K562 (cell line): ENCODE measurements around the gene VWA7. TPM values are rescaled to one million over a fixed set of nuclear protein-coding genes. Genes with fewer than 3 reads are reported as not detected.

Experiments
- BACH1 ChIP-seq: fragments of 200-800 bp; sonication (Bioruptor generic); IDR thresholded peaks from 2 replicates; pipeline ENCODE4 v1.6.1; 2016; ENCODE audit warnings: missing genetic modification characterization, missing compliant biosample characterization
- CHAMP1 ChIP-seq: fragments of 450-650 bp; IDR thresholded peaks from 2 replicates; pipeline ENCODE4 v1.6.1; 2016; ENCODE audit warnings: mild to moderate bottlenecking
- CHCHD3 ChIP-seq: fragments of 250-450 bp; sonication (Bioruptor Pico); IDR thresholded peaks from 2 replicates; pipeline ENCODE4 v2.1.2; 2022; ENCODE audit warnings: mild to moderate bottlenecking
- CHD2 ChIP-seq: IDR thresholded peaks from 2 replicates; pipeline ENCODE4 v1.6.1; 2011; ENCODE audit warnings: low read depth, low read length
- E2F5 ChIP-seq: sonication (generic); formaldehyde crosslinking; IDR thresholded peaks from 2 replicates; pipeline ENCODE4 v1.8.0; 2022; ENCODE audit warnings: mild to moderate bottlenecking, missing genetic modification reagents
- FOS ChIP-seq: IDR thresholded peaks from 3 replicates; pipeline ENCODE4 v1.6.1; 2011; ENCODE audit not compliant: insufficient read length; ENCODE audit errors: extremely low read depth
- GTF2E2 ChIP-seq: fragments of 200-800 bp; sonication (Bioruptor generic); IDR thresholded peaks from 2 replicates; pipeline ENCODE4 v1.6.1; 2016; ENCODE audit warnings: missing genetic modification characterization, missing compliant biosample characterization
- HNRNPK ChIP-seq: fragments of 200-400 bp; formaldehyde crosslinking; IDR thresholded peaks from one replicate; pipeline ENCODE4 v1.6.1; 2018; ENCODE audit warnings: mild to moderate bottlenecking, low read depth, low read length; ENCODE audit not compliant: poor library complexity, severe bottlenecking
- MAFK ChIP-seq: IDR thresholded peaks from 2 replicates; pipeline ENCODE4 v1.6.1; 2011; ENCODE audit warnings: low read length, improper control_type of control experiment
- MED1 ChIP-seq: sonication (generic); formaldehyde crosslinking; IDR thresholded peaks from 2 replicates; pipeline ENCODE4 v1.8.1; 2023; ENCODE audit warnings: missing genetic modification reagents, borderline replicate concordance
- MEF2D ChIP-seq: conservative IDR thresholded peaks from 2 replicates; pipeline ENCODE4 v1.6.1; 2016; ENCODE audit warnings: low read depth, missing genetic modification characterization, missing compliant biosample characterization
- POLR2H ChIP-seq: IDR thresholded peaks from 2 replicates; pipeline ENCODE4 v1.6.1; 2016; ENCODE audit warnings: missing genetic modification characterization, low read depth, mild to moderate bottlenecking, control low read depth, missing compliant biosample characterization, moderate library complexity
- RNF2 ChIP-seq: sonication (generic); IDR thresholded peaks from 2 replicates; pipeline ENCODE4 v1.6.1; 2016
- SRSF1 ChIP-seq: fragments of 200-400 bp; formaldehyde crosslinking; IDR thresholded peaks from 2 replicates; pipeline ENCODE4 v1.6.1; 2017; ENCODE audit warnings: mild to moderate bottlenecking, low read depth, low read length, moderate library complexity
- TCFL5 ChIP-seq: fragments of 250-450 bp; sonication (Bioruptor Pico); conservative IDR thresholded peaks from 2 replicates; pipeline ENCODE4 v1.6.1; 2021; ENCODE audit warnings: mild to moderate bottlenecking, moderate library complexity, matching md5 sums
- XRCC5 ChIP-seq: fragments of 200-400 bp; formaldehyde crosslinking; IDR thresholded peaks from 2 replicates; pipeline ENCODE4 v1.6.1; 2017; ENCODE audit warnings: low read depth, mild to moderate bottlenecking, low read length
- ZNF277 ChIP-seq: fragments of 250-450 bp; sonication (Bioruptor Pico); IDR thresholded peaks from 2 replicates; pipeline ENCODE4 v1.8.0; 2022; ENCODE audit warnings: inconsistent platforms, mild to moderate bottlenecking, moderate library complexity, borderline replicate concordance
- polyA plus RNA-seq, 8 experiments: library from polyadenylated mRNA; depleted of rRNA in 4 of 8; stranded (reverse) in 5 of 8; unstranded in 3 of 8; fragments of >200 nt; fragmentation: Nextera tagmentation in 2 of 8; fragmentation: Illumina TruSeq in 1 of 8; extraction: Ambion mirVana in 2 of 8; extraction: Trizol in 1 of 8; gene quantifications; 2 replicates each; pipeline versions ENCODE4 v1.2.1 to v1.2.3, GENCODE V29; 2011 to 2014; ENCODE audit warnings: inconsistent platforms in 1 of 8, missing spikeins in 1 of 8
- total RNA-seq, 7 experiments: library from RNA; depleted of rRNA in 6 of 7; stranded (reverse); fragments of >200 nt in 6 of 7; fragmentation: Illumina TruSeq in 2 of 7; extraction: Trizol in 2 of 7; gene quantifications; 2 replicates each; pipeline versions ENCODE4 v1.2.1 to v1.2.3, GENCODE V29; 2011 to 2021; ENCODE audit warnings: low replicate concordance in 1 of 7
- TF ChIP-seq, protein P1 (sequence below): sonication (generic); IDR thresholded peaks from 2 replicates; pipeline ENCODE4 v1.6.1; 2016
- TF ChIP-seq, protein P2 (sequence below): fragments of 250-450 bp; sonication (Bioruptor Pico); IDR thresholded peaks from 2 replicates; pipeline ENCODE4 v1.8.0; 2022; ENCODE audit warnings: moderate library complexity, mild to moderate bottlenecking, inconsistent platforms

Gene VWA7
- total and polyA plus RNA-seq, 9 of the 15 experiments (the other 6 are each of a cell fraction or from before 2014, with no cell fraction given) = 0.18 to 2.9 (median 0.95) TPM

GRCh38 chr6:31776989-31777666 lies at the start of gene VWA7 (continued):
- no peak for TF ChIP-seq CHAMP1
- peak; percentile 25 for TF ChIP-seq FOS
- TF ChIP-seq GTF2E2 (tag) = peak; percentile 29; the same call in 1 of the 2 replicates
- no peak for TF ChIP-seq HNRNPK
- peak; percentile 98 for TF ChIP-seq MEF2D (tag)
- TF ChIP-seq, protein P1, sequence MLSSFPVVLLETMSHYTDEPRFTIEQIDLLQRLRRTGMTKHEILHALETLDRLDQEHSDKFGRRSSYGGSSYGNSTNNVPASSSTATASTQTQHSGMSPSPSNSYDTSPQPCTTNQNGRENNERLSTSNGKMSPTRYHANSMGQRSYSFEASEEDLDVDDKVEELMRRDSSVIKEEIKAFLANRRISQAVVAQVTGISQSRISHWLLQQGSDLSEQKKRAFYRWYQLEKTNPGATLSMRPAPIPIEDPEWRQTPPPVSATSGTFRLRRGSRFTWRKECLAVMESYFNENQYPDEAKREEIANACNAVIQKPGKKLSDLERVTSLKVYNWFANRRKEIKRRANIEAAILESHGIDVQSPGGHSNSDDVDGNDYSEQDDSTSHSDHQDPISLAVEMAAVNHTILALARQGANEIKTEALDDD = peak; percentile 83; the same call in 1 of the 2 replicates
- peak; percentile 49 for TF ChIP-seq CHD2
- peak; percentile 82; the same call in 1 of the 2 replicates for TF ChIP-seq CHCHD3 (CRISPR knock-in tag)
- TF ChIP-seq MED1 (CRISPR knock-in tag) = no peak
- no peak for TF ChIP-seq TCFL5 (CRISPR knock-in tag)
- peak; percentile 79 for TF ChIP-seq MAFK
- no peak for TF ChIP-seq SRSF1
- no peak for TF ChIP-seq ZNF277
- TF ChIP-seq E2F5 (CRISPR knock-in tag) = no peak; the same call in 1 of the 2 replicates
- peak; percentile 99 for TF ChIP-seq XRCC5
- TF ChIP-seq, protein P2, sequence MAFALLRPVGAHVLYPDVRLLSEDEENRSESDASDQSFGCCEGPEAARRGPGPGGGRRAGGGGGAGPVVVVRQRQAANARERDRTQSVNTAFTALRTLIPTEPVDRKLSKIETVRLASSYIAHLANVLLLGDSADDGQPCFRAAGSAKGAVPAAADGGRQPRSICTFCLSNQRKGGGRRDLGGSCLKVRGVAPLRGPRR (CRISPR knock-in tag) = no peak
- TF ChIP-seq BACH1 (tag) = peak; percentile 56; the same call in 1 of the 2 replicates
- TF ChIP-seq RNF2 = peak; percentile 100
- no peak for TF ChIP-seq POLR2H (tag)
